Measurements from ENCODE around the gene OR51B4. TPM values are rescaled to one million over a fixed set of nuclear protein-coding genes. Genes with fewer than 3 reads are reported as not detected.
"Not testable (repeated sequence)": the region's sequence is repeated elsewhere in the genome, so short reads cannot be mapped to it uniquely, and the experiment has no call there.

OR51B4 gene
- total RNA-seq, 1 donor from 2014 or later, result not detected

GRCh38 chr11:5343474-5344335 lies 42.0 kb upstream of the OR51B4 start, which contains the start of gene OR51B5:
Gene OR51B5, minus strand, starts transcription at chr11:5343524. Its CDS starts 0 bp downstream, at chr11:5343524.
- no peak within 1 kb of the TSS for H3K4me3 ChIP-seq (ENCODE audit: low read depth, low read length)
- TF ChIP-seq CTCF (IDR thresholded peaks at IDR 0.05; ENCODE audit: insufficient read depth, low read length, poor library complexity, severe bottlenecking), result no peak
- no peaks in the 10 kb centered on the region for H3K27me3 ChIP-seq (ENCODE audit: control insufficient read depth, insufficient read depth, low read length)
- no peaks in the 10 kb centered on the region for H3K36me3 ChIP-seq (ENCODE audit: control insufficient read depth, insufficient read depth, low read length)
- DNase-seq (ENCODE audit: low read depth), result no peak

- H3K27me3 ChIP-seq (ENCODE audit: control insufficient read depth, insufficient read depth, low read length), result no peaks in the 10 kb centered on the region
- no peak for TF ChIP-seq CTCF (IDR thresholded peaks at IDR 0.05; ENCODE audit: insufficient read depth, low read length, poor library complexity, severe bottlenecking)
Measured at GRCh38 chr11:5339771-5340322, 38.1 kb upstream of the OR51B4 start.

DNA sequence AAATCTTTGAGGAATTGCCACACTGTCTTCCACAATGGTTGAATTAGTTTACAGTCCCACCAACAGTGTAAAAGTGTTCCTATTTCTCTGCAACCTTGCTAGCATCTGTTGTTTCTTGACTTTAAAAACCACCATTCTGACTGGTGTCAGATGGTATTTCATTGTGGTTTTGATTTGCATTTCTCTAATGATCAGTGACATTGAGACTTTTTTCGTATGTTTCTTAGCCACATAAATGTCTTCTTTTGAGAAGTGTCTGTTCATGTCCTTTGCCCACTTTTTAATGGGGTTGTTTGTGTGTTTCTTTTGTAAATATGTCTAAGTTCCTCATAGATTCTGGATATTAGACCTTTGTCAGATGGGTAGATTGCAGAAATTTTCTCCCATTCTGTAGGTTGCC lies 35.5 kb upstream of the OR51B4 start:
- H3K36me3 ChIP-seq (ENCODE audit: control insufficient read depth, insufficient read depth, low read length); DNase-seq (ENCODE audit: low read depth); H3K27me3 ChIP-seq (ENCODE audit: control insufficient read depth, insufficient read depth, low read length); H3K4me3 ChIP-seq (ENCODE audit: low read depth, low read length): not testable (repeated sequence)

More at GRCh38 chr11:5339771-5340322, 38.1 kb upstream of the OR51B4 start:
- no peaks in the 10 kb centered on the region for H3K36me3 ChIP-seq (ENCODE audit: control insufficient read depth, insufficient read depth, low read length)
- H3K4me3 ChIP-seq (ENCODE audit: low read depth, low read length), result no peak overlapping the region
- no peak for DNase-seq (ENCODE audit: low read depth)

DNA sequence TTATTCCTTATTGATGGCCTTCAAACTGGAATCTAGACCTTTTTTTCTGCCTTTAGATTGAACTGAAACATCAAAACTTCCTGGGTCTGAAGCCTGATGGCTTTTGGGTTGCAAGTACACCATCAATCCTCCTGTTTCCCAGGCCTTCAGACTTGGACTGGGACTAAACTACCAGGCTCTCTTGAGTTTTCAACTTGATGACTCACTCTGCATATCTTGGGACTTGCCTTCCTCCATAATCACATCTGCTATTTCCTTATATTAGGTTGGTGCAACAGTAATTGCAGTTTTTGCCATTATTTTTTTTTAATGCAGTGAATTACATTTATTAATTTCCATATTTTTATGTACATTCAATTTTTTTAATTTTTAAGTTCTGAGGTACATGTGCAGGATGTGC lies 34.6 kb upstream of the OR51B4 start:
- TF ChIP-seq CTCF (IDR thresholded peaks at IDR 0.05; ENCODE audit: insufficient read depth, low read length, poor library complexity, severe bottlenecking), result no peak
- H3K36me3 ChIP-seq (ENCODE audit: control insufficient read depth, insufficient read depth, low read length), result no peaks in the 10 kb centered on the region
- no peaks in the 10 kb centered on the region for H3K27me3 ChIP-seq (ENCODE audit: control insufficient read depth, insufficient read depth, low read length)
- no peak overlapping the region for H3K4me3 ChIP-seq (ENCODE audit: low read depth, low read length)
- no peak for DNase-seq (ENCODE audit: low read depth)

DNA sequence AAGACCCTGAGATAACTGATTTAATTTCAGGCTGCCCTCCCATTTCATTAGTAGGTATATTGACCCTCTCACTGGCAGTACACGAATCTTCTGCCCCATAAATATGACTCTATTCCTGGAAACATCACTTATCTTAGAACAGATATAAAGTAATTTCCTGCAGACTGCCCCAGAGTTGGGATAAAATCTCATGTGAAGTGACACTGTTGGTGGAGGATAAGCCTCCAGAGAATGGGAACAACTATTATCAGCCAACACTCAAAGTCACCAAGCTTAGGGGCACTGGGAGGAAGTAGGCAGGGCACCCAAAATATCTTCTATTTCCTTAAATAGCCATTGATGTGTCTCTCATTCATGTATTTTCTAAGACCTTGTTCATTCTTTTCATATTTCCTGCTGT lies 33.4 kb upstream of the OR51B4 start:
- Histone ChIP-seq H3K36me3 (ENCODE audit: control insufficient read depth, insufficient read depth, low read length) (no peaks in the 10 kb centered on the region), H3K27me3 (ENCODE audit: control insufficient read depth, insufficient read depth, low read length) (no peaks in the 10 kb centered on the region), H3K4me3 (ENCODE audit: low read depth, low read length) (no peak overlapping the region)
- TF ChIP-seq CTCF (IDR thresholded peaks at IDR 0.05; ENCODE audit: insufficient read depth, low read length, poor library complexity, severe bottlenecking), result no peak
- DNase-seq (ENCODE audit: low read depth), result no peak

- no peak for TF ChIP-seq CTCF (IDR thresholded peaks at IDR 0.05; ENCODE audit: insufficient read depth, low read length, poor library complexity, severe bottlenecking)
- DNase-seq (ENCODE audit: low read depth), result no peak
- Histone ChIP-seq H3K4me3 (ENCODE audit: low read depth, low read length) (no peak within 1 kb of the TSS), H3K27me3 (ENCODE audit: control insufficient read depth, insufficient read depth, low read length) (no peaks in the 10 kb centered on the region), H3K36me3 (ENCODE audit: control insufficient read depth, insufficient read depth, low read length) (no peaks in the 10 kb centered on the region)
Measured at GRCh38 chr11:5324197-5324596, 22.5 kb upstream of the OR51B4 start, which contains the start of gene OR51B2. Gene OR51B2, minus strand, starts transcription at chr11:5324297. Its CDS starts 0 bp downstream, at chr11:5324297.
